Subcutaneous abdominal adipose tissue (tissue), 5 donors: ENCODE results near the gene RNF39.
"Not testable (repeated sequence)": the region's sequence is repeated elsewhere in the genome, so short reads cannot be mapped to it uniquely, and the experiment has no call there.

Experiments used
- H3K27ac ChIP-seq: one replicate; pipeline ENCODE4 v1.7.0; 2013; ENCODE audit warnings: low read depth, mild to moderate bottlenecking, inconsistent platforms, low read length, moderate library complexity
- H3K27me3 ChIP-seq, 5 donors: one replicate each; pipeline ENCODE4 v1.7.0; 2013; ENCODE audit warnings: low read length in 5 of 5, inconsistent platforms in 1 of 5; ENCODE audit not compliant: control insufficient read depth in 5 of 5, insufficient read depth in 4 of 5
- H3K36me3 ChIP-seq, 5 donors: one replicate each; pipeline ENCODE4 v1.7.0; 2013; ENCODE audit warnings: low read length in 5 of 5; ENCODE audit not compliant: control insufficient read depth in 5 of 5, insufficient read depth in 5 of 5
- H3K4me1 ChIP-seq, 5 donors: one replicate each; pipeline ENCODE4 v1.7.0; 2013; ENCODE audit warnings: low read length in 5 of 5, mild to moderate bottlenecking in 3 of 5, moderate library complexity in 1 of 5; ENCODE audit not compliant: control insufficient read depth in 5 of 5, insufficient read depth in 5 of 5
- H3K4me3 ChIP-seq, 5 donors: one replicate each; pipeline ENCODE4 v1.7.0; 2013; ENCODE audit warnings: low read length in 5 of 5, low read depth in 1 of 5
- H3K9ac ChIP-seq, 5 donors: one replicate each; pipeline ENCODE4 v1.7.0; 2013; ENCODE audit warnings: low read length in 5 of 5, mild to moderate bottlenecking in 4 of 5, moderate library complexity in 3 of 5
- H3K9me3 ChIP-seq, 5 donors: one replicate each; pipeline ENCODE4 v1.7.0; 2013; ENCODE audit warnings: low read length in 5 of 5; ENCODE audit not compliant: control insufficient read depth in 5 of 5
- donor health status: healthy.
- donor health status: healthy.
- donor health status: healthy.
- donor health status: healthy.
- donor health status: healthy.

The RNF39 gene

DNA sequence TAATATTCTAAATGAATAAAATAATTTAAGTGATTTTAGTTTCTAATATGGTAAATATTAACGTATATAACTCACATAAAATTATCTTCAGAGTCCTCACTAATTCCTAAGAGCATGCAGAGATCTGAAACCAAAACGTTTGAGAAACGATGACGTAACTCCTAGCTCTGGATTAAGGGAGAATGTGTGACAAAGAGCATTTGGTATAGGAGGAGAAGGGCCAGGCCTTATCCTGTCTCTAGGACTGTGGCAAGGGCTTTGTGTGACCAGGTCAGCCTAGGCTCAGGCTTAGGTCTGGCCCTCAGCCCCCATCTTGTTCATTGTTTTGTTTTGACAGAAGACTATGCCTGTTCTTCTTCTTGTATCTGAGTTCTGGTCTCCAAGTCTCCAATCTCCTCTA lies 33.7 kb downstream of the RNF39 start:
- Histone ChIP-seq H3K36me3 (no peaks in the 10 kb centered on the region), H3K4me3 (no peak overlapping the region), H3K9me3 (no peaks in the 10 kb centered on the region), H3K27ac (no peak overlapping the region), H3K9ac (no peak overlapping the region), H3K4me1 (peaks cover 0 to 12% (median 0%) of the 10 kb centered on the region in 5 donors), H3K27me3 (no peaks in the 10 kb centered on the region)

- Histone ChIP-seq H3K9me3 (no peaks in the 10 kb centered on the region), H3K27ac (no peak overlapping the region), H3K4me1 (peaks cover 0 to 12% (median 0%) of the 10 kb centered on the region in 5 donors), H3K9ac (peak overlapping the region in 1 of 5 donors; percentile 13), H3K4me3 (no peak overlapping the region), H3K36me3 (no peaks in the 10 kb centered on the region), H3K27me3 (no peaks in the 10 kb centered on the region)
Observed at GRCh38 chr6:30041221-30041620, 34.3 kb downstream of the RNF39 start.

- no peak overlapping the region for H3K4me3 ChIP-seq
- peaks cover 0 to 9% (median 0%) of the 10 kb centered on the region in 5 donors for H3K4me1 ChIP-seq
- H3K27ac ChIP-seq, result no peak overlapping the region
- no peak overlapping the region for H3K9ac ChIP-seq
- no peaks in the 10 kb centered on the region for H3K27me3 ChIP-seq
- peaks cover 0 to 4% (median 0%) of the 10 kb centered on the region in 5 donors for H3K36me3 ChIP-seq
- H3K9me3 ChIP-seq, result no peaks in the 10 kb centered on the region
Observed at GRCh38 chr6:30037182-30037788, 38.3 kb downstream of the RNF39 start.

GRCh38 chr6:30035784-30036183 lies 39.8 kb downstream of the RNF39 start:
- Histone ChIP-seq H3K4me3 (no peak overlapping the region), H3K27me3 (no peaks in the 10 kb centered on the region), H3K27ac (no peak overlapping the region), H3K4me1 (no peaks in the 10 kb centered on the region), H3K9me3 (no peaks in the 10 kb centered on the region), H3K36me3 (peaks cover 0 to 4% (median 0%) of the 10 kb centered on the region in 5 donors), H3K9ac (no peak overlapping the region)

DNA sequence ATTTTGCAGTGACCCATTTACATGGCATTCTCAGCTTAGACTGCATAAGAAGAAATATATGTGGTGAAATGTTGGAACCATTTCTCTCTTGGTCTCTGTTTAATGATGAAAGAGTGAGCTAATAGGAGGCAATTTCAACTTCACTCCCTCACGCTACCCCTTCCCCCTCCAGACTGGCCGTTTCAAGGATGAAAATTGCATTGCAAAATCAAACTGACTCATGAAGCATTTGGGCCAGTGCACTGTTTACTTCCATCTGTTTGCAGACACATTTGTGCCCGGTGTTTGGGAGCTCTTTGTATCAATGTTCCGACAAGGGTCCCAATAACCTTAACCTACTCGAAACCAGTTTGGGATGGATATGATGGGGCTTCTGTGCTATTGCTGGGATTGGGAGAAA lies 42.1 kb downstream of the RNF39 start:
- H3K4me1 ChIP-seq, H3K27me3 ChIP-seq, H3K27ac ChIP-seq, H3K4me3 ChIP-seq, H3K36me3 ChIP-seq, H3K9me3 ChIP-seq, H3K9ac ChIP-seq: not testable (repeated sequence)

DNA sequence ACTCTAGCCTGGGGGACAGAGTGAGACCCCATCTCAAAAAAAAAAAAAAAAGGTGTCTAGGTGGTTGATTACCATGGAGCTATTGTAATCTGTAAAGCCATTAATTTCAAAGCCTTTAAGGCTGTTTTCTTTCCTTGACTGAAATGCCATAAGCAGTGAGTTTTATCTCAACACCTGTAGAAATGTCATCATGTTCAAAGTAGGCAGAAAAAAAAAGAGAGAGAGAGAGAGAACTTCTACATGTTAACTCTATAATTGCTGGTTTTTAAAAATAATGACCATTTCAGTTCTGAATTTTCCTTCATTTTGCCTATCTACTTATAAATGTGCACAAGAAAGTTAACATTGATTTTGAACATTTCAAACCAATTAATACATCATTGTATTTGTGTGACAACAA lies 44.2 kb downstream of the RNF39 start:
- H3K27ac ChIP-seq, result no peak overlapping the region
- H3K36me3 ChIP-seq, result peaks cover 0 to 4% (median 0%) of the 10 kb centered on the region in 5 donors
- no peak overlapping the region for H3K9ac ChIP-seq
- H3K4me1 ChIP-seq, result no peaks in the 10 kb centered on the region
- H3K4me3 ChIP-seq, result no peak overlapping the region
- H3K9me3 ChIP-seq, result no peaks in the 10 kb centered on the region
- no peaks in the 10 kb centered on the region for H3K27me3 ChIP-seq

DNA sequence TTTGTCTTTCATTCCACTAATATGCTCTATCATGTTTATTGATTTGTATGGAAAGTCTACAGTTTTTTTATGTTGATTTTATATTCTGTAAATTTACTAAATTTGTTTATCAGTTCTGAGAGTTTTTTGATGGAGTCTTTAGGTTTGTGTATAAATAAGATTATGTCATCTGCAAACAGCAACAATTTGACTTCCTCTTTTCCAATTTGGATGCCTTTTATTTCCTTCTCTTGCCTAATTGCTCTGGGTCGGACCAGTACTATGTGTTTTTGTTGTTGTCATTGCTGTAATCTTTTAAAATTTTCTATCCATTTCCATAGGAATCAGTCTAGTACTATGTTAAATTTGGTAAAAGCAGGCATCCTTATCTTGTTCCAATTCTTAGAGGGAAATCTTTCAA lies 46.0 kb downstream of the RNF39 start:
- Histone ChIP-seq H3K36me3 (peaks cover 0 to 2% (median 0%) of the 10 kb centered on the region in 5 donors), H3K27me3 (no peaks in the 10 kb centered on the region), H3K9ac (no peak overlapping the region), H3K4me1 (no peaks in the 10 kb centered on the region), H3K4me3 (no peak overlapping the region), H3K9me3 (no peaks in the 10 kb centered on the region), H3K27ac (no peak overlapping the region)

- Histone ChIP-seq H3K27me3 (no peaks in the 10 kb centered on the region), H3K4me1 (no peaks in the 10 kb centered on the region), H3K9me3 (no peaks in the 10 kb centered on the region), H3K4me3 (no peak overlapping the region), H3K9ac (no peak overlapping the region), H3K27ac (no peak overlapping the region), H3K36me3 (peaks cover 0 to 4% (median under 1%) of the 10 kb centered on the region in 5 donors)
Observed at GRCh38 chr6:30025186-30025585, 50.4 kb downstream of the RNF39 start.

- peaks cover 0 to 18% (median 7%) of the 10 kb centered on the region in 5 donors for H3K36me3 ChIP-seq
- not testable (repeated sequence) for H3K4me3 ChIP-seq, H3K9me3 ChIP-seq, H3K27ac ChIP-seq, H3K27me3 ChIP-seq, H3K9ac ChIP-seq, H3K4me1 ChIP-seq
Observed at GRCh38 chr6:30022712-30023111, 52.9 kb downstream of the RNF39 start.

DNA sequence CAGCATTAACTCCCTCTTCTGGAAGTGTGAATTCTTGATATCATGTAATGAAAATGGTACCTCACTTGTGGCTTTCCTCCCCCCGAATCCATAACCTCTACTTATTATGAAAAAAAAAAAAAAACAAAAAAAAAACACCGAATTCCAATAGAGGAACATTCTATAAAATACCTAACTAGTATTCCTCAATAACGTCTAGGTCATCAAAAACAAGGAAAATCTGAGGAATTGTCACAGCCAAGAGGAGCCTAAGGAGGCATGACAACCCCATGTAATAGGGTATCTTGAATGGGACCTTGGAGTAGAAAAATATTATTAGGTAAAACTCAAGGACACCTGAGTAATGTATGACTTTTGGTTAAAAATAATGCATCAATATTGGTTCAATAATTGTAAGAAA lies 53.4 kb downstream of the RNF39 start:
- Histone ChIP-seq H3K36me3 (peaks cover 0 to 18% (median 7%) of the 10 kb centered on the region in 5 donors), H3K27me3 (no peaks in the 10 kb centered on the region), H3K9me3 (no peaks in the 10 kb centered on the region), H3K4me1 (no peaks in the 10 kb centered on the region), H3K27ac (no peak overlapping the region), H3K4me3 (no peak overlapping the region), H3K9ac (no peak overlapping the region)
